Bone marrow (tissue), 2 donors: Measurements from ENCODE around the gene MXRA8.
"Not testable (repeated sequence)": the region's sequence is repeated elsewhere in the genome, so short reads cannot be mapped to it uniquely, and the experiment has no call there.

ENCODE experiments used
- DNase-seq, 2 donors: peaks; one replicate each; lab custom pipeline; 2025; lab: John Stamatoyannopoulos, UW

The MXRA8 gene

GRCh38 chr1:1320666-1321448 lies 37.5 kb downstream of the MXRA8 start:
- DNase-seq = no peak

- DNase-seq = no peak
Measured at GRCh38 chr1:1319646-1319941, 38.8 kb downstream of the MXRA8 start.

- DNase-seq = no peak
Measured at GRCh38 chr1:1318777-1319645, 39.3 kb downstream of the MXRA8 start.

GRCh38 chr1:1318131-1318652 lies 40.2 kb downstream of the MXRA8 start:
- DNase-seq = no peak

GRCh38 chr1:1317420-1317819 lies 40.9 kb downstream of the MXRA8 start:
- no peak for DNase-seq

- not testable (repeated sequence) for DNase-seq
Measured at GRCh38 chr1:1316199-1316598, 42.2 kb downstream of the MXRA8 start.

GRCh38 chr1:1315435-1315954 lies 42.9 kb downstream of the MXRA8 start:
- no peak for DNase-seq

GRCh38 chr1:1314678-1315335 lies 43.5 kb downstream of the MXRA8 start:
- no peak for DNase-seq

GRCh38 chr1:1314237-1314586 lies 44.1 kb downstream of the MXRA8 start:
- DNase-seq = no peak

- DNase-seq = no peak
Measured at GRCh38 chr1:1313500-1314236, 44.7 kb downstream of the MXRA8 start.

- no peak for DNase-seq
Measured at GRCh38 chr1:1312450-1313314, 45.7 kb downstream of the MXRA8 start.

GRCh38 chr1:1311107-1312104 lies 46.9 kb downstream of the MXRA8 start:
- no peak for DNase-seq

GRCh38 chr1:1310476-1311053 lies 47.8 kb downstream of the MXRA8 start:
- DNase-seq = no peak

GRCh38 chr1:1310109-1310385 lies 48.3 kb downstream of the MXRA8 start:
- DNase-seq = no peak

GRCh38 chr1:1309251-1310108 lies 48.9 kb downstream of the MXRA8 start:
- DNase-seq = no peak

- no peak for DNase-seq
Measured at GRCh38 chr1:1308756-1309250, 49.6 kb downstream of the MXRA8 start.

- DNase-seq = peak; percentile 81 to 98
Measured at GRCh38 chr1:1307923-1308755, 50.2 kb downstream of the MXRA8 start, which contains the start of the genes ACAP3 and PUSL1. Gene ACAP3 (minus strand): TSS chr1:1307930. CDS start chr1:1307815, 115 bp downstream. Gene PUSL1 (plus strand): TSS chr1:1308597. CDS start chr1:1308644, 47 bp downstream.
